K562 (cell line): ENCODE results near the gene MYL12A. TPM values are rescaled to one million over a fixed set of nuclear protein-coding genes. Genes with fewer than 3 reads are reported as not detected.
A peak's percentile ranks its signal among the peaks of the same experiment; 100 is the strongest.

Experiments used
- CBX3 ChIP-seq, 2 experiments: IDR thresholded peaks; 1 replicate in 1 of 2; 2 replicates in 1 of 2; pipeline ENCODE4 v1.6.1; 2012; ENCODE audit warnings: inconsistent platforms in 2 of 2, low read length in 2 of 2, borderline replicate concordance in 1 of 2, control low read depth in 1 of 2
- EHMT2 ChIP-seq: fragments of 450-650 bp; IDR thresholded peaks from 2 replicates; pipeline ENCODE4 v1.6.1; 2018; ENCODE audit warnings: antibody characterized with exemption
- ELF1 ChIP-seq: fragments of 200-800 bp; sonication (Bioruptor generic); IDR thresholded peaks from 2 replicates; pipeline ENCODE4 v1.6.1; 2016; ENCODE audit warnings: missing genetic modification characterization, missing compliant biosample characterization
- FOXM1 ChIP-seq, 2 experiments: fragments of 450-650 bp in 1 of 2; sonication (generic) in 1 of 2; formaldehyde crosslinking in 1 of 2; IDR thresholded peaks; 2 replicates each; pipeline versions ENCODE4 v1.6.1 to v1.9.0; 2017 to 2022; ENCODE audit warnings: low read depth in 2 of 2, mild to moderate bottlenecking in 2 of 2, missing genetic modification reagents in 1 of 2, moderate library complexity in 1 of 2
- KAT7 ChIP-seq: sonication (generic); formaldehyde crosslinking; IDR thresholded peaks from 2 replicates; pipeline ENCODE4 v1.8.0; 2022; ENCODE audit warnings: missing genetic modification reagents, mild to moderate bottlenecking, borderline replicate concordance
- MYC ChIP-seq, 2 experiments: fragments of 250-450 bp in 1 of 2; sonication (Bioruptor Pico) in 1 of 2; IDR thresholded peaks; 2 replicates each; pipeline versions ENCODE4 v1.5.1 to v1.6.1; 2012 to 2021; ENCODE audit warnings: low read depth in 2 of 2, borderline replicate concordance in 1 of 2, improper control_type of control experiment in 1 of 2, low read length in 1 of 2, mild to moderate bottlenecking in 1 of 2, moderate library complexity in 1 of 2
- NFE2 ChIP-seq: IDR thresholded peaks from 2 replicates; pipeline ENCODE4 v1.6.1; 2014; ENCODE audit warnings: antibody characterized with exemption, low read depth
- NR3C1 ChIP-seq: sonication (generic); formaldehyde crosslinking; IDR thresholded peaks from 2 replicates; pipeline ENCODE4 v1.8.1; 2022; ENCODE audit warnings: missing genetic modification reagents
- PCBP1 ChIP-seq: fragments of 200-400 bp; formaldehyde crosslinking; IDR thresholded peaks from 2 replicates; pipeline ENCODE4 v1.6.1; 2018; ENCODE audit warnings: mild to moderate bottlenecking, low read depth, low read length; ENCODE audit not compliant: poor library complexity, severe bottlenecking
- PML ChIP-seq: IDR thresholded peaks from 2 replicates; pipeline ENCODE4 v1.6.1; 2012; ENCODE audit warnings: low read length, inconsistent platforms
- POLR2H ChIP-seq: IDR thresholded peaks from 2 replicates; pipeline ENCODE4 v1.6.1; 2016; ENCODE audit warnings: missing genetic modification characterization, low read depth, mild to moderate bottlenecking, control low read depth, missing compliant biosample characterization, moderate library complexity
- PPARD ChIP-seq: fragments of 250-450 bp; sonication (Bioruptor Pico); IDR thresholded peaks from 2 replicates; pipeline ENCODE4 v1.8.0; 2022; ENCODE audit warnings: inconsistent platforms, mild to moderate bottlenecking, moderate library complexity
- RNF2 ChIP-seq: sonication (generic); IDR thresholded peaks from 2 replicates; pipeline ENCODE4 v1.6.1; 2016
- SREBF2 ChIP-seq: sonication (generic); formaldehyde crosslinking; IDR thresholded peaks from 2 replicates; pipeline ENCODE4 v1.4.0; 2020; ENCODE audit warnings: mild to moderate bottlenecking, missing genetic modification reagents
- TEAD1 ChIP-seq, 2 experiments: fragments of 450-650 bp in 1 of 2; sonication (generic) in 1 of 2; formaldehyde crosslinking; IDR thresholded peaks; 2 replicates each; pipeline versions ENCODE4 v1.4.0 to v1.8.0; 2020 to 2022; ENCODE audit warnings: mild to moderate bottlenecking in 2 of 2, missing genetic modification reagents in 1 of 2
- TEAD2 ChIP-seq: fragments of 450-650 bp; IDR thresholded peaks from 2 replicates; pipeline ENCODE4 v1.6.1; 2016; ENCODE audit warnings: missing genetic modification characterization, control low read depth, missing compliant biosample characterization
- TEAD4 ChIP-seq, 2 experiments: sonication (generic) in 1 of 2; formaldehyde crosslinking in 1 of 2; IDR thresholded peaks; 2 replicates each; pipeline versions ENCODE4 v1.6.1 to v1.8.0; 2012 to 2022; ENCODE audit warnings: borderline replicate concordance in 1 of 2, inconsistent platforms in 1 of 2, low read length in 1 of 2, mild to moderate bottlenecking in 1 of 2, missing genetic modification reagents in 1 of 2
- WHSC1 ChIP-seq: IDR thresholded peaks from one replicate; pipeline ENCODE4 v1.6.1; 2012; ENCODE audit warnings: low read length, control low read depth, inconsistent platforms
- ZBTB33 ChIP-seq: sonication (generic); formaldehyde crosslinking; IDR thresholded peaks from 2 replicates; pipeline ENCODE4 v1.8.1; 2023; ENCODE audit warnings: mild to moderate bottlenecking, missing genetic modification reagents
- ZNF24 ChIP-seq: fragments of 450-650 bp; IDR thresholded peaks from 2 replicates; pipeline ENCODE4 v1.6.1; 2016
- ZNF639 ChIP-seq, 2 experiments: fragments of 200-800 bp in 1 of 2; sonication (Bioruptor generic) in 1 of 2; sonication (generic) in 1 of 2; formaldehyde crosslinking in 1 of 2; IDR thresholded peaks in 1 of 2; conservative IDR thresholded peaks in 1 of 2; 2 replicates each; pipeline versions ENCODE4 v1.5.0 to v1.6.1; 2016 to 2020; ENCODE audit warnings: missing compliant biosample characterization in 1 of 2, missing genetic modification characterization in 1 of 2, missing genetic modification reagents in 1 of 2
- ZNF766 ChIP-seq: fragments of 200-800 bp; sonication (Bioruptor generic); conservative IDR thresholded peaks from 2 replicates; pipeline ENCODE4 v1.6.1; 2016; ENCODE audit warnings: missing genetic modification characterization, missing compliant biosample characterization
- polyA plus RNA-seq, 8 experiments: library from polyadenylated mRNA; depleted of rRNA in 4 of 8; stranded (reverse) in 5 of 8; unstranded in 3 of 8; fragments of >200 nt; fragmentation: Nextera tagmentation in 2 of 8; fragmentation: Illumina TruSeq in 1 of 8; extraction: Ambion mirVana in 2 of 8; extraction: Trizol in 1 of 8; gene quantifications; 2 replicates each; pipeline versions ENCODE4 v1.2.1 to v1.2.3, GENCODE V29; 2011 to 2014; ENCODE audit warnings: inconsistent platforms in 1 of 8, missing spikeins in 1 of 8
- total RNA-seq, 7 experiments: library from RNA; depleted of rRNA in 6 of 7; stranded (reverse); fragments of >200 nt in 6 of 7; fragmentation: Illumina TruSeq in 2 of 7; extraction: Trizol in 2 of 7; gene quantifications; 2 replicates each; pipeline versions ENCODE4 v1.2.1 to v1.2.3, GENCODE V29; 2011 to 2021; ENCODE audit warnings: low replicate concordance in 1 of 7

The MYL12A gene
- total and polyA plus RNA-seq, 9 of the 15 experiments (the other 6 are each of a cell fraction or from before 2014, with no cell fraction given), result 308 to 1,031 (median 559) TPM

GRCh38 chr18:3261373-3262233 is 14.0 kb downstream of the MYL12A start, which contains the start of gene MYL12B (continued):
- TF ChIP-seq RNF2 (peak; percentile 79), ZNF639 (CRISPR knock-in tag; conservative IDR thresholded peaks at IDR 0.05 in 1 of 2, IDR thresholded peaks at IDR 0.05 in 1 of 2) (peak in 1 of 2 experiments; percentile 49; a peak in 2 of 4 replicates), EHMT2 (no peak), WHSC1 (no peak), TEAD1 (CRISPR knock-in tag; IDR thresholded peaks at IDR 0.05) (peak; percentile 100), TEAD2 (tag) (peak; percentile 99), ZNF24 (0 out of 2 replicates have a peak, but pooled peaks have one; percentile 28), KAT7 (CRISPR knock-in tag) (peak; percentile 56), NFE2 (peak; percentile 18; the same call in 1 of the 2 replicates), MYC (IDR thresholded peaks at IDR 0.05; ENCODE audit: low read depth, low read length) (peak; percentile 61; the same call in 1 of the 2 replicates), MYC (CRISPR knock-in tag; IDR thresholded peaks at IDR 0.05; ENCODE audit: borderline replicate concordance, low read depth) (0 out of 2 replicates have a peak, but pooled peaks have one; percentile 7), PPARD (CRISPR knock-in tag) (no peak), ZNF766 (CRISPR knock-in tag) (0 out of 2 replicates have a peak, but pooled peaks have one; percentile 14), POLR2H (peak; percentile 88), SREBF2 (CRISPR knock-in tag) (no peak), TEAD4 (IDR thresholded peaks at IDR 0.05; ENCODE audit: low read length) (peak; percentile 97), TEAD4 (CRISPR knock-in tag; IDR thresholded peaks at IDR 0.05; ENCODE audit: borderline replicate concordance) (peak; percentile 100), FOXM1 (IDR thresholded peaks at IDR 0.05; ENCODE audit: low read depth) (peak; percentile 23; the same call in 1 of the 2 replicates), FOXM1 (CRISPR knock-in tag; IDR thresholded peaks at IDR 0.05; ENCODE audit: low read depth) (peak; percentile 52), PML (peak; percentile 59), PCBP1 (peak; percentile 99), ELF1 (peak; percentile 100), CBX3 (IDR thresholded peaks at IDR 0.05; ENCODE audit: borderline replicate concordance in 1 of 2, low read length in 2 of 2) (no peak), NR3C1 (CRISPR knock-in tag) (no peak; the same call in 1 of the 2 replicates), ZBTB33 (CRISPR knock-in tag) (no peak)
